Measurements from ENCODE around the gene PCP2. TPM values are rescaled to one million over a fixed set of nuclear protein-coding genes. Genes with fewer than 3 reads are reported as not detected.

The PCP2 gene
- total RNA-seq, 1 experiment from 2014 or later = not detected

DNA sequence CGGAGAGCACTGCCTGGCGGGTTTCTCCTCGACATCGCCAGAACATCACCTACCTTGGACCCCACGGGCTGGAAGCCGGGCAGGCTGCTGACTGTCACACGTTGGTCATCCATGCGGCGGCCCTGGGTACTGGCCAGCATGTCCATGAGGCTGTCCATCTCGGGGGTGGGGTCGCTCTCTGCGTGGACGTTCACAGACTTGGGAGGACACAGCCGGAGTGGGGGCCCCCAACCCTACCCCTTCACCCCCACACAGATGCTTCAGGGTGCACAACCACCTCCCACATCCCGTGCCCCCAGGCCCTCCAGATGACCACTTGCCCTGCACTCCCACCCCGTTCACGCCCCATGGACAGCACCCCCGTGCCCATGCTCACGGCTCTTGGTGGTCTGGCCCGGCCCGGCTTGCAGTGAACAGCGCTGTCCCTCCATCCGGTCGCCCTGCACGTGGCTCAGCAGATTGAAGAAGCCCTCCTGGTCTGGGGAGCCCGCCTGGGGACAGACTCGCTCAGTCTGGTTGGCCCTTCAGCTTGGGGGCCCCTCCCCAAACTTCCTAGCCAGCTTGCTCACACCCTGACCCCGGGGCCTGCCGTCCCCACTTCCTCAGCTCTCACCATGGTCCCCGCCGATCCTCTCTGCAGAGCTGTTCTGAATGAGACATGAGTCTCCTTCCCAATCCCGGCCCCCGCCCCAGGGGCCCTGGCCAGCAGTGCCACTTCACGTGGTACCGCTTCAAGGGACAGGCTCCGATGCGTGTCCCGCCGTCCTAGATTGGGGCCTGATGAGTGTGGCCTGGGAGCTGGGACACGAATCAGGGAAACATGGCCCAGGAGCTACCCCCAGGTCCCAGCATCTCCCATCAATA lies 947 bp downstream of the PCP2 start:
- no peak overlapping the region for H2BK120ac ChIP-seq (ENCODE audit: low read depth, low read length, poor library complexity, severe bottlenecking)
- no peak overlapping the region for H3K18ac ChIP-seq (ENCODE audit: insufficient read length, low read depth, low read length)
- H2BK5ac ChIP-seq (ENCODE audit: insufficient read length, low read length) = no peak overlapping the region
- no peaks in the 10 kb centered on the region for H3K9me3 ChIP-seq (ENCODE audit: control insufficient read depth, low read depth, low read length)
- H3K4ac ChIP-seq (ENCODE audit: low read depth, low read length) = no peak overlapping the region
- H3T11ph ChIP-seq (ENCODE audit: low read length) = no peak overlapping the region
- H4K20me1 ChIP-seq (ENCODE audit: control insufficient read depth, insufficient read depth, insufficient read length) = no peaks in the 10 kb centered on the region
- H3K27ac Mint-ChIP-seq = no peak overlapping the region
- no peak overlapping the region for H4K91ac ChIP-seq (ENCODE audit: insufficient read length, low read depth, low read length)
- TF ChIP-seq, protein P1, sequence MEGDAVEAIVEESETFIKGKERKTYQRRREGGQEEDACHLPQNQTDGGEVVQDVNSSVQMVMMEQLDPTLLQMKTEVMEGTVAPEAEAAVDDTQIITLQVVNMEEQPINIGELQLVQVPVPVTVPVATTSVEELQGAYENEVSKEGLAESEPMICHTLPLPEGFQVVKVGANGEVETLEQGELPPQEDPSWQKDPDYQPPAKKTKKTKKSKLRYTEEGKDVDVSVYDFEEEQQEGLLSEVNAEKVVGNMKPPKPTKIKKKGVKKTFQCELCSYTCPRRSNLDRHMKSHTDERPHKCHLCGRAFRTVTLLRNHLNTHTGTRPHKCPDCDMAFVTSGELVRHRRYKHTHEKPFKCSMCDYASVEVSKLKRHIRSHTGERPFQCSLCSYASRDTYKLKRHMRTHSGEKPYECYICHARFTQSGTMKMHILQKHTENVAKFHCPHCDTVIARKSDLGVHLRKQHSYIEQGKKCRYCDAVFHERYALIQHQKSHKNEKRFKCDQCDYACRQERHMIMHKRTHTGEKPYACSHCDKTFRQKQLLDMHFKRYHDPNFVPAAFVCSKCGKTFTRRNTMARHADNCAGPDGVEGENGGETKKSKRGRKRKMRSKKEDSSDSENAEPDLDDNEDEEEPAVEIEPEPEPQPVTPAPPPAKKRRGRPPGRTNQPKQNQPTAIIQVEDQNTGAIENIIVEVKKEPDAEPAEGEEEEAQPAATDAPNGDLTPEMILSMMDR (conservative IDR thresholded peaks at IDR 0.05) = no peak
- no peak overlapping the region for H2AK5ac ChIP-seq (ENCODE audit: insufficient read length, low read length)
- H3K9me3 Mint-ChIP-seq = no peaks in the 10 kb centered on the region; a peak in 2 of 5 replicates
- no peaks in the 10 kb centered on the region for H3K4me1 ChIP-seq (ENCODE audit: insufficient read depth, low read length)
- H2BK20ac ChIP-seq (ENCODE audit: low read depth, low read length, poor library complexity, severe bottlenecking) = no peak overlapping the region
- H3K23ac ChIP-seq (ENCODE audit: insufficient read length, low read depth, low read length) = no peak overlapping the region
- no peak overlapping the region for H4K8ac ChIP-seq (replicated peaks; ENCODE audit: insufficient read length, low read depth, low read length)
- H2BK15ac ChIP-seq (ENCODE audit: low read depth, low read length) = no peak overlapping the region
- WGBS (ENCODE audit: extremely low coverage, insufficient read length, low lambda C conversion rate) = no CpG with 5 or more reads among the region's 40 CpGs
- H3K56ac ChIP-seq (ENCODE audit: insufficient read length, low read depth, low read length) = no peak overlapping the region
- no peak overlapping the region for H3K27ac ChIP-seq (ENCODE audit: insufficient read length, low read depth, low read length)
- H3K9ac ChIP-seq (ENCODE audit: extremely low read depth, insufficient read length, low read length) = no peak overlapping the region
- no peak overlapping the region for H2AFZ ChIP-seq (ENCODE audit: low read length)
- peaks cover 15 to 28% of the 10 kb centered on the region in 2 experiments for H3K4me1 Mint-ChIP-seq
- H2BK12ac ChIP-seq (ENCODE audit: insufficient read length, low read depth, low read length) = no peak overlapping the region
- no peak overlapping the region for H4K5ac ChIP-seq (ENCODE audit: insufficient read length, low read depth, low read length)
- H3K79me1 ChIP-seq (ENCODE audit: insufficient read depth, low read depth, low read length, poor library complexity, severe bottlenecking) = peaks cover 16% of the 10 kb centered on the region
- no peak for DNase-seq
- H3K14ac ChIP-seq (ENCODE audit: insufficient read depth, low read length) = no peak overlapping the region
- no peak overlapping the region; a peak in 1 of 5 replicates for H3K4me3 Mint-ChIP-seq
- H3K27me3 ChIP-seq (ENCODE audit: insufficient read depth, low read length) = peaks cover 16% of the 10 kb centered on the region; the same call in 1 of the 2 replicates
- no peak overlapping the region for H3K4me2 ChIP-seq (ENCODE audit: insufficient read depth, insufficient read length, low read length)
- H3K27me3 Mint-ChIP-seq (ENCODE audit: low read depth) = peaks cover 30% of the 10 kb centered on the region
- peaks cover 24% of the 10 kb centered on the region; the same call in 1 of the 2 replicates for H3K79me2 ChIP-seq (ENCODE audit: insufficient read depth, low read length)
- H3K36me3 Mint-ChIP-seq (ENCODE audit: insufficient read depth in 1 of 3, low read depth in 3 of 3) = peaks cover 0 to 9% (median 8%) of the 10 kb centered on the region in 3 experiments; a peak in 4 of 7 replicates
- H3K23me2 ChIP-seq (ENCODE audit: insufficient read length, low read depth, low read length, poor library complexity, severe bottlenecking) = peaks cover 14% of the 10 kb centered on the region
